GM18517 (cell line): ENCODE measurements around the gene NTN3.
"Not testable (repeated sequence)": the region's sequence is repeated elsewhere in the genome, so short reads cannot be mapped to it uniquely, and the experiment has no call there.

Experiments
- ATAC-seq: cut with Tn5 transposase; IDR thresholded peaks from one replicate; pipeline ENCODE4 v1.9.1; 2021; ENCODE audit warnings: mild to moderate bottlenecking, moderate library complexity; ENCODE audit not compliant: unreplicated experiment

The NTN3 gene

DNA sequence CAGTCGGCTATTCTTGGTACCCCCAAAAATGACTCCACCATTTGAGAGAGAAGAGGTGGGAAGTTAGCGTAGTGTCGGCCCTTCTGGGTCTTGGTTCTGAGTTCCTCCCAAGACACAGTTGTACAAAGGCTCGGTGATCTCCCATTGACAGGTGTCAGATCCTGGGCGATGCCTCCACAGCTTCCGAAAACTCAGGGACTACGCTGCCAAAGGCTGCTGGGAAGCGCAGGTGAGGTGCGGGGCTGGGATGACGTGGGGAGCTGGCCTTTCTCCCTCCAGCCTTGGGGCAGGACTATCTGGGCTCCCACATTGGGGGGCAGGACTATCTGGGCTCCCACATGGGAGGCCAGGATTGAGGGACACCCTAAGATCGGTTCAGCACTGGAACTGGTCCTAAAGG, 31.5 kb upstream of the NTN3 start:
- no peak for ATAC-seq

DNA sequence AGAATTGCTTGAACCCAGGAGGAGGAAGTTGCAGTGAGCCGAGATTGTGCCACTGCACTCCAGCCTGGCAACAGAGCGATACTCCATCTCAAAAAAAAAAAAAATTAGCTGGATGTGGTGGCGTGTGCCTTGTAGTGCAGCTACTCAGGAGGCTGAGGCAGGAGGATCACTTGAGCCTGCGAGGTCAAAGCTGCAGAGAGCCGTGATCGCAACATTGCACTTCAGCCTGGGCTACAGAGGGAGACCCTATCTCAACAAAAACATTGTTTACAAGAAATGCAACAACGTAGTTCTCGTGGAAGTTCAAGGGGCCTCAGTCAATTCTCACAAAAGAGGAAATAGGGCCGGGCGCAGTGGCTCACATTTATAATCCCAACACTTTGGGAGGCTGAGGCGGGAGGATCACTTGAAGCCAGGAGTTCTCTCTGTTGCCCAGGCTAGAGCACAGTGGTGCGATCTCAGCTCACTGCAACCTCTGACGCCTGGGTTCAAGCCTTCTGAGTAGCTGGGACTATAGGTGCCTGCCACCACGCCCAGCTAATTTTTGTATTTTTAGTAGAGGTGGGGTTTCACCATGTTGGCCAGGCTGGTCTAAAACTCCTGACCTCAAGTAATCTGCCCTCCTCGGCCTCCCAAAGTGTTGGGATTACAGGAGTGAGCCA, 29.8 kb upstream of the NTN3 start:
- ATAC-seq = not testable (repeated sequence)

GRCh38 chr16:2443555-2443954, 27.5 kb upstream of the NTN3 start:
- no peak for ATAC-seq

GRCh38 chr16:2447920-2448583, 23.0 kb upstream of the NTN3 start:
- no peak for ATAC-seq

GRCh38 chr16:2449118-2449517, 22.0 kb upstream of the NTN3 start:
- ATAC-seq = no peak

DNA sequence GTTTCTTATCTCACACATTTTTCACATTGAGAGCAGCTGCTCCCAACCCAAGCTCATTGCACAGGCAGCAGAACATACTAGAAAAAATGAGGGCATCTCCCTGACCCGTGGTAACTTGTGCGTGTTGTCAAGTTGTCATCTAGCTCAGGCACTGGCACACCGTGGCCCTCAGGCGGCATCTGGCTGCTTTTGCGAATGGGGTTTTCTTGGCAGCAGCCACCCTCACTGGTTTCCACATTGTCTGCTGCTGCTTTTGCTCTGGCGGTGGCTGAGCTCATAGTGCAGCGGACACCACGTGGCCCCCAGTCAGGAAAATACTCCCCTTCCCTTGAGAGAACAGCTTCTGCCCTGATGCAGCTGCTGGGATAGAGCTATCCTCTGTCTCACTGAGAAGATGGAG, 20.6 kb upstream of the NTN3 start:
- no peak for ATAC-seq

GRCh38 chr16:2450975-2451381, 20.1 kb upstream of the NTN3 start:
- no peak for ATAC-seq

DNA sequence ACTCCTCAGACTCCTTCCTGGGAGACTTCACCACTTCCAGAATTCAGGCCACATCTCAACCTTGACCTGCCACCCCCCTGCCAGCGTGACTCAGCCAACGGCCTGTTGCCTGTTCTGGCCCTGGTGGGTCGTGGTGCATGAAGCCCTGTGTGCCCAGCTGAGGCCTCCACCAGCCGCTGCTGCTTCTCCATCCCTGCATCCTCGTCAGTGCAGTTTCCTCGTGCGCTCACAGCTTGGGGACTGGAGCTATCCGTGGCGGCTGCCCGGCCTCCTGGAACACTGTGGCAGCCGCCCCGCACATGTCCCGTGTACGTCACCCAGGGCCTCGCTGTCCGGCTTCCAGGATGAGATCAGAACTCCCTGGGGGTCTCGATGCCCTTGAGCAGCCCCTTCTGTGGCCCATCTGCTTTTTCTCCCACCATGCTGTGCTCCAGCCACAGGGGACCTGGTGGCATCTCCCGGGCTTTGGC, 19.2 kb upstream of the NTN3 start:
- no peak for ATAC-seq

DNA sequence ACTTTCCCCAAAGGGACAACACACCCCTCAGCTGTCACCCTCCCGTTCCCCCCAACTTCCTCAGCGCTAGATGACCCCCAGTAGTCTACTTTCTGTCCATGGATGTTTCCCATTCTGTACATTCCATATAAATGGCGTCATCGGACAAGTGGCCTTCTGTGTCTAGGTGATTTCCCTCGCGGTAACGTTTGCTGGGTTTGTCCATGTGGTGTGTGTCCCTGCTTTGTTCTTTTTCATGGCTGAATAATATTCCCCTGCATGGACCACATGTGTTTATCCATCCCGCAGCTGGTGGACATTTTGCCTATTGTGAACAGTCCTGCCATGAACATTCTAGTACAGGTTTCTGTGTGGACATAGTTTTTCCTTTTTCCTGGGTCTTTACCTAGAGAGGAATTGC, 18.4 kb upstream of the NTN3 start:
- no peak for ATAC-seq

DNA sequence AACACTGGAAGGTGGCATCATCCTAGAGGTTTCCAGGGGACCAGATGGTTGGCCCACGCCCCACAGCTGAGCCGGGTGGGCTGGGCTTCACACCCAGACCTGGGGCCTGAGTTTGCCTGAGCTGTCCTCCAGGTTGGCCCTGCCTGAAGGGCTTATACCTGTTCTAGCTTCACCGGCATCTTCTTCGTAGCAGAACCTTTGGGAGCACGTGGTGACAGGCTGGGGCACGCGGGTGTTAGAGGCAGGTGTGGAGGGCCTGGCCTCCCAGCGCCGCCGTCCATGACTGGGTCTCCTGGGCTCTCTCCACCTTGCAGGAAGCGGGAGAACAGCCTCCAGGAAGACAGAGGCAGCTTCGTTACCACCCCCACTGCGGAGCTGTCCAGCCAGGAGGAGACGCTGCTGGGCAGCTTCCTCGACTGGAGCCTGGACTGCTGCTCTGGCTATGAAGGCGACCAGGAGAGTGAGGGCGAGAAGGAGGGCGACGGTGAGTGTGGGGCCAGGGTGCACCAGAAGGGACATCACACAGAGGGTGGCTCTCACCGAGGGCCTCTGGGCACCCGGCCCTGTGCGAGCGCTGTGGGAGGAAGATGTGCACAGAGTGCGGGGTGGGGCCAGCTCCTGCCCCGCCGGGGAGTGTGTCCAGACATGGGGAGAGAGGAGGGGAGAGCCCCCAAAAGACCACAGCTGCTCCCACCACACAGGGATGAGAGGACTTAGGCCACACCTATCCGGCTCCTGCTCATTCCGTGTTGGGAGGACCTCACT, 15.8 kb upstream of the NTN3 start:
- no peak for ATAC-seq

GRCh38 chr16:2456551-2457153, 14.4 kb upstream of the NTN3 start:
- ATAC-seq = no peak

DNA sequence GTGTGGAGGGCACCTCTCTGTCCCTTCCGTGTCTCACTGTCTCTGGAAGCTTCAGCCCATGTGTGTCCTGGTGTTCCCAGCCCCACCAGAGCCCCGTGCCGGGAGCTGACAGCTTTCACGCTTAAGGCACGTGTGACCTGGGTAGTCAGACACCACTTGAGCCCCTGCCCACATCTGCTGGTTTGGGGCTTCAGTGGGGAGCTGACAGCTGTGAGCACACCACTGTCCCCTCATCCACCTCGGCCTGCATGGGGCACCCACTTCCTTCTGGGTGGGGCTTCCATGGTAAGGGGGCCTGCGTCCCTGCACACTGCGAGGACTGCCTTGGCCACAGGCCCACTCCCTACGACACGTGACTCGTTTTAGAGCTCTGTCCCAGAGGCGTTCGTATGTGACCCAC, 13.8 kb upstream of the NTN3 start:
- ATAC-seq = no peak

- ATAC-seq = no peak
Measured at GRCh38 chr16:2457946-2458345, 13.2 kb upstream of the NTN3 start.

DNA sequence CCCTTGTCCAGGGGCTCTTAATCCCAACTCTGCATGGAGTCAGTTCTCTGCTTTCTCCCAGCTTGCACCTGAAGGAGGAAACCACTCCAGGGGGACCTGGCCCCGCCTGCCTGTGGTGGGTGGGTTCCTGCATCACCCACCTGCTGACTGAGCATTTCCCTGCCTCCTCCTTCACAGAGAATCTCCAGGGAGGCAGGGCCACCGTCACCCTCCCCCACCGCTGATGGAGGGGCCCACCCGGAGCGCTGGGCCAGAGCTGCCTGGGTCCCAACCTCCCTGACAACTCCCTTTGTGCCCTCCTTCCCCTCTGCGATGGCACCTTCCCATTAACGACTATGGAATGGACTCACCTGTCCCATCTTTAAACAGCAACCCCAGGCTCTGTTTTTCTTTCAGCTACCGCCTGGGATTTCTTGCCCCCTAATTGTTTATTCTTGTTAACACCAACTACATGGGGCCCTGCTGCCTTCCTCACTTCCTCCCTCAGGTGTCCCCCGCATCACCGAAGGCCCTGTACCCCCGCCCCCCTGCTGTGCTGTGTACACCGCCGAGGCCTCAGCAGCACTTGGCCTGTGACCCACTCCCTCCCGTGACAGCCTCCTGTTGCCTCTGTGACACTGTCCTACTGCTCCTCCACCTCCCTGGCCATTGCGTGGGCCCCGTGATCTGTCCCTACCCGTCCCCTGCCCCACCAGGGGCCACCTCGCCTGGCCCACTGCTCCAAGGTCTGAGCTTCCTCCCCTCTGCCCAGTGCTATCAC, 12.0 kb upstream of the NTN3 start:
- ATAC-seq = no peak

- ATAC-seq = peak; percentile 89
Measured at GRCh38 chr16:2459647-2460390, 11.3 kb upstream of the NTN3 start, which contains the start of gene TEDC2. TEDC2 (plus strand) TSS chr16:2460109; CDS start chr16:2460145, 36 bp downstream.

DNA sequence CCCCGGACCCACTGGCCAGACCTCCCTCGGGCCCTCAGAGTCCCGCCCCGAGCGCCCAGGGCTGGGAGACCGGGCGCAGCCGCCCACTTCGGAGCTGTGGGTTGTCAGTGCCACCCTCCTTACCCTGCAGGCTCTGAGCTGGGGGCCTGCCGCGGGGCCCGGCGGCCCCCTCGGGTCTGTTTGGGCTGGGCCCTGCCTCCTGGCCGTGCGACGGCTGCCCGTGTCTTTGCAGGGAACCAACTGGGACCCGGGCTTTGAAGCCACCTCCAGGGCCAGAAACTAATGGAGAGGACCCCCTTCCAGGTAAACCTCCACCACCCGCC, 10.7 kb upstream of the NTN3 start:
- no peak for ATAC-seq

- no peak for ATAC-seq
Measured at GRCh38 chr16:2460916-2461315, 10.2 kb upstream of the NTN3 start.

GRCh38 chr16:2462031-2462866, 8.8 kb upstream of the NTN3 start:
- no peak for ATAC-seq

- ATAC-seq = no peak
Measured at GRCh38 chr16:2464333-2464732, 6.8 kb upstream of the NTN3 start.
